IPS-11a (cell line): ENCODE data around the gene SYCE3.
A peak's percentile ranks its signal among the peaks of the same experiment; 100 is the strongest.

Experiments used
- H3K4me3 ChIP-seq: one replicate; pipeline ENCODE4 v1.5.1; 2013; ENCODE audit warnings: low read depth, low read length, control low read depth

SYCE3 gene

GRCh38 chr22:50576806-50577696 is 14.3 kb upstream of the SYCE3 start:
- H3K4me3 ChIP-seq: no peak overlapping the region

- no peak overlapping the region for H3K4me3 ChIP-seq
Measured at GRCh38 chr22:50576070-50576469, 13.4 kb upstream of the SYCE3 start.

- no peak overlapping the region for H3K4me3 ChIP-seq
Measured at GRCh38 chr22:50575426-50575941, 12.8 kb upstream of the SYCE3 start.

- H3K4me3 ChIP-seq: no peak overlapping the region
Measured at GRCh38 chr22:50574383-50574755, 11.7 kb upstream of the SYCE3 start.

DNA sequence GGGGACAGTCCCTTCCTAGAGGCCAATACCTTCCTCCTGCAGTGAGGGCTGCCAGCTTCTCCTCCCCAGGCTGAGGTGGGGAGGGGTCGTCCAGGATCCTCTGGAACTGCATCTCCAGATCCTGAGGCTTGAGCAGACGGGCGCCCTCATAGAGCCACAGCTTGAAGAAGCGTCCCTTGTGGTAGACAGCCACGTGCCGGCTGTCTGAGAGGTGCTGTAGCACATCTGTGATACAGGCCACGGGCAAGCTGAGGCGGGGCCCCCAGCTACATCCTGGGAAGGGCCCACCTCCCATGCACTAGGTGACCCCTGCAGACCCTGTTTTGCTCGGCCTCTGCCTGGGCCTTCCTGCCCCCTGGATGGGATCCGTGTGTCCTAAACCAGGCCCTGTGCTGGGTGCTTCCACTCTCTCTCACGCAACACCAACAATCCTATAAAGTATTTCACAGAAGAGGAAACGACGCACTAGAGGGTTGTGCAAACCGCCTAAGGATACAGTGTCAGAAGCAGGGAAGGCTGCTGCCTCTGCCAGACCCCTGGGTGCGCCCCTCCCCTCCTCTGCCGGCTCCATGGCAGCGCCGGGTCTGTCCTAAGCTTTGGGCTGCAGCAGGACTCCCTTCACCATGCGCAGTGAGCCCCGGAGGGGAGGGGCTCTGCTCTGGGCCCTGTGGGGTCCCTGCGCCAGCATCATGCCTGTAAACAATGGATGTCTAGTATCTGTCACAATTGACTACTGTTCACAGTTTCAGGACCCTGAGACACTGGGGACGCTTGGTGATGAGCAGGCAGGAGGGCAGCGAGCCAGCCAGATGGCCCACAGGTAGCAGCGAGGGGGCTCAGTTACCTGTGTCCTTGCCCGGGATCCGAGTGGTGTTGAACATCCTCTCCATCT is 11.0 kb upstream of the SYCE3 start:
- no peak overlapping the region for H3K4me3 ChIP-seq

DNA sequence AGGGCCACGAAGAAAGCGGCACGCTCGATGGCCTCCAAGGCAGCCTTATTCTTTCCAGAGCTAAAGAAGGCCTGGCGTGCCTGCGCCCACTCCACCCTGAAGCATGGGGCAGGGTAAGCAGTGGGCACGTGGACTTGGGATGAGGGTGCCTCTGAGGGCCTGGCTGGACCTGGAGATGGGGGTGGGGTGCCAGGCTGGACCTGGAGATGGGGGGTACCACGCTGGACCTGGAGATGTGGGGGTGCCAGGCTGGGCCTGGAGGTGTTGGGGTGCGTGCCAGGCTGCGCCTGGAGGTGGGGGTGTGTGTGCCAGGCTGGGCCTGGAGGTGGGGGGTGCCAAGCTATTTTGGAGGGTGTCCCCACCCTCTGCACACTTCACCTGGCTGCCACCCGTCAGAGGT is 10.2 kb upstream of the SYCE3 start:
- no peak overlapping the region for H3K4me3 ChIP-seq

DNA sequence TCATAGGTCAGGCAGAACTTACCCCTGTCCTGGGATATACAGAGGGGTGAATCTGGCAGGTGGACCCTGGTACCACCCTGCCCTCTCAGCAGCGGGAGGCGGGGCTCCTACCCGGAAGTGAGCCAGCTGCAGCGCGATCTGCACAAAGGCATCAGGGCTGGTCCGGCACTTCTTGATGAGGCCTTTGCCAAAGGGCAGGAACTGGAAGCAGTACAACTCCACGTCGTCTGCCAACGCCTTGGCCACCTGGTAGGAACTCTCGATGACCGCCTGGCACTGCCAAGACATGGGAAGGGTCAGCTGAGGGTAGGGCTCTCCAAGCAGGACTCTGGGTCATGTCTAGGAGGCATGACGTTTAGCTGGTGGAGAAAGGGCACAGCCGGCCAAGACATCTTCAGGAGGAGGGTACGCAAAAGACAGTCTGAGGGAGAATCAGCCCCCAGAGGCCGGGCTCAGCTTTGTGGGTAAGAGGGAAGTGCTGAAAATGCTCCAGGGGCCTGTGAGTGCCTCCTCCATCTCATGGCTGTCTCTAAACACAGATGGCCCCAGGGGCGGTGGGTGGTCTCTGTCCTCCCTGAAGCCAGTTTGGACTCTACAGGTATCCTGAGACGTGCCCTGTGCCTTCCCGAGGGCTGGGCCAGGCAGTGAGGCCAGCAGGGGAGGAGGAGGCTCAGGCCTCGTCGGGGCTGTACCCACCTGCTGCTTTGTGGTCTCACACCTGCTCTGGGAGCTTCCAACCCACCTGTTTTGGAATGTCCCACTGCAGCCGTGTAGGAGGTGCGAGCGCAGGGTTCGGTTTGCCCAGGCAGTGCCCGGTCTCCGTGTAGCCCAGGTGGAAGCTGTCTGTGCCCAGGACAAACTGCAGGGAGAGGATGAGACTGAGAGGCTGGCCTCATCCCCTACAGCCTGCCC is 8.8 kb upstream of the SYCE3 start:
- no peak overlapping the region for H3K4me3 ChIP-seq

DNA sequence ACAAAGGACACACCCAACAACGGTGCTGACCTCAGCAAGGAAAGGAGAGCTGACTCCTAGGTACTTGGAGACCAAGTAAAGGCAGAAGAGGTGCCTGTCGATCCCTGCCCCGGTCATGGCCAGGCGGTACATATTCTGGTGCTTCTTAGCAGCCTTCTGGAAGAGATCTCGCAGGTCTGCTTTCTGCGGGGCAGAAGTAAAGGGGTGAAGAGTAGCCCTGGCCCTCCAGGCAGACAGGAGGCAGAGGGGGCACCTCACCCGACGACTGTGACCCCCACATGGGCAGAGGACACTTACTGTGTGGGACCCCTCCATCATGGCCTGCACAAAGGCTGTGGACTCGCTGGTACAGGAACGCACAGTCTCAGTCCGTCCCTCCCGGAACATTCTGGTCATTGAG is 8.1 kb upstream of the SYCE3 start:
- no peak overlapping the region for H3K4me3 ChIP-seq

DNA sequence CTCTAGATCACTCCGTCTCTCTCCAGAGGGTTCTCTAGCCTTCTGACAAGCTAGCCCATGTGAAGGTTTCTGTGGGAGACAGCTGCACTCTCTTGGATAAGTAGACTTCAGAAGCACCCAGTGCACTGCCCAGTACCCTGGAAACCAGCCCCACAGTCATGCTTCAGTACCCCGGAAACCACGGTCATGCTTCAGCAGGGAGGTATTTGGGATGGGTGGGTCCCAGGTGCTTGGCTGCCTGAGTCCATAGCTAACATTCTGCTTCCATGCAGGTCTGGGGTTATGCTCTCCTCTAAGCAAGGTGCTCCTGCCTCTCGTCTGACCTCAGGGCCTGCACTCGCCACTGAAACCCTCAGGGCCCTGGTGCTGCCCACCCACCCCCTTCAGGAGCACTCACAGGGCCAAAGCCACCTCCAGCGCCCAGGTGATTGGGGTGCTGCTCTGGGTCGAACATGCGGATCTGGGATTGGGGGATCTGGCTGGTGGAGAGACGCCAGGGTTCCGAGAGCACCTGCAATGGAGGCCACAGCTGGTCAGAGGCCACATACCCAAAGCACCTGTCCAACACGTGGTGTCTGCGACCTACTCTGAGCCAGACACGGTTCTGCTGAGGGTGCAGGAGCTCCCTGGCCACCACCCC is 7.3 kb upstream of the SYCE3 start:
- no peak overlapping the region for H3K4me3 ChIP-seq

- H3K4me3 ChIP-seq: no peak overlapping the region
Measured at GRCh38 chr22:50569041-50569459, 6.3 kb upstream of the SYCE3 start.

DNA sequence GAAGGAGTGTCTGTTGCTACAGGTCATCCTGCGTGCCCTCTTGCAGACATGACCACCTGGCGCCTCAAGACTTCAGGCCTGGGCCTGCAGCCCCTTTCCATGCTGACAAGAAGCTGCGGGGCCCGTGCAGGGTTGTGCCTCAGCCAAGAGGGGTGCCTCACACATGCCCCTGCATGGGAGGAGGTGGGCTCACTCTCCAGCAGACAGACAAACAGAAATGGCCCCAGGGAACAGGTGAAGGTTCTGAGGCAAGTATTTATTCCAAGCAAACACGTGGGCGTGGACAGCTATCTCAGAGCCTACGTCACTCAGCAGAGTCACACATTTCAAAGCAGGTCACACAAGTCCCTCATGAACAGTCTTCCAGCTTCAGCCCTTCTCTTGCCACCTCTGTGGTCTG is 5.9 kb upstream of the SYCE3 start:
- H3K4me3 ChIP-seq: no peak overlapping the region

GRCh38 chr22:50567721-50568252 is 5.1 kb upstream of the SYCE3 start:
- H3K4me3 ChIP-seq: no peak overlapping the region

DNA sequence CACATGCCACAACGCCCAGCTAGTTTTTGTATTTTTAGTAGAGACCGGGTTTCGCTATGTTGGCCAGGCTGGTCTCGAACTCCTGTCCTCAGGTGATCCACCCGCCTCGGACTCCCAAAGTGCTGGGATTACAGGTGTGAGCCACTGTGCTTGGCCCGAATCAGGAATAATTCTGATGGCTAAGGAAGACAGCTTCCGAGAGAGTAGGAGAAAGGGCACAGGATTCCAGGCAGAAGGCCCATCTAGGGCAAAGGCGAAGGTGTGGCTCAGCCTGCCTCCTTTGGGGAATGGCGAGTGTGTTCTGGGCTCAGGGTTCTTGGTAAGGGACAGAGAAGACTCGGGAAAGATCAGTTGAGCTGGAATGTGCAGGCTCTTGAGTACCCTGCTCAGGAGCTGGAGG is 1.6 kb upstream of the SYCE3 start:
- no peak overlapping the region for H3K4me3 ChIP-seq

- H3K4me3 ChIP-seq: peak overlapping the region; percentile 65
Measured at GRCh38 chr22:50563413-50564160, 868 bp upstream of the SYCE3 start.

DNA sequence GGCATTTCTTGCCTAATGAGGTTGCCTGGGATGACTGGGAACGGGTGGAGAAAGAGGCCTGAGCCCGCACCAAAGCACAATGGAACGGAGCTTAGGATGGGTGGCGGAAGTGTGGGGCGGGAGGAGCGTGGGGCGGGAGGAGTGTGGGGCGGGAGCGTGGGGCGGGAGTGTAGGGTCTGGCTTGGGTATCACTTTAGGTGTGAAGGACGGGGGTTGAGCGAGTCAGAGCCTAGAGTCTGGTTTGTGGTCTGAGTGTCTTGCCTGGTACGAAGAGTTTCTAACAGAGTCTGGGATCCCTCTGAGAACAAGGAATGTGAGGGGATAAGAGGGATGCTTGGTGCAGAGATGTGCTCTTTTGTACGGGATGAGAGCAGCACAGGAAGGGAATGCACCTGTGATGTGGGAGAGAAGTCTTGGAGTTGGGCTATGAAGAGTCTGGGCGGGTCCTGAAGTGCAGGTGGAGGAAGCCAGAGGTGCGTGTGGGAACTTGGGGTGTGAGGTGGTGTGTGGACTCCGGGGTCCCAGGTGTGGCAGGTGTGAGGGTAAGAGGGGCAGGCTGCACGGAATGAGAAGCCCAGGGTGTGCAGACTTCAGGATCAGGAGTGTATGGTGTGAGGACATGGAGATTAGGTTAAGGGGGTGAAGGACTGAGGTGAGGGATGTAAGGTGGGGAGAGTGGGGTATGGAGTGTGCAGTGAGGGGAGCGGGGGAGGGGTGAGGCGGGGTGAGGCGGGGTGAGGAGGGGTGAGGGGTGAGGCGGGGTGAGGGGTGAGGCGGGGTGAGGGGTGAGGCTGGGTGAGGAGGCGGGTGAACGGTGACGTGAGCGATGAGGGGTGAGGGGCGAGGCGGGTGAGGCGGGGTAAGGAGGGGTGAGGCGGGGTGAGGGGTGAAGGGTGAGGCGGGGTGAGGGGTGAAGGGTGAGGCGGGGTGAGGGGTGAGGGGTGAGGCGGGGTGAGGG is 1.0 kb downstream of the SYCE3 start:
- no peak overlapping the region for H3K4me3 ChIP-seq

DNA sequence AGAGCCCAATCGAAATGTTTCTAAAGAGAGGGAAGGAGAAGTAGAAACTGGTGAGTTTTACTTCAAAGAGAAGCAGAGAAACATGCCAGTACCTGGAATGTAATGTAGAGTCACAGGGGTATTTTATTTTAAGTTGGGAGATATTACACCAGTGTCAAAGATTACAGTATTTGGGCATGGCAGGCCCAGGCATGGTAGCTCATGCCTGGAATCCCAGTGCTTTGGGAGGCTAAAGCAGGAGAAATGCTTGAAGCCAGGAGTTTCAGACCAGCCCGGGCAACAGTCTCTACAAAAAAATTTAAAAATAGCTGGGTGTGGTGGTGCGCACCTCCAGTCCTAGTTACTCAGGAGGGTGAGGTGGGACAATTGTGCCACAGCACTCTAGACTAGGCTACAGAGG is 2.7 kb downstream of the SYCE3 start:
- H3K4me3 ChIP-seq: no peak overlapping the region

DNA sequence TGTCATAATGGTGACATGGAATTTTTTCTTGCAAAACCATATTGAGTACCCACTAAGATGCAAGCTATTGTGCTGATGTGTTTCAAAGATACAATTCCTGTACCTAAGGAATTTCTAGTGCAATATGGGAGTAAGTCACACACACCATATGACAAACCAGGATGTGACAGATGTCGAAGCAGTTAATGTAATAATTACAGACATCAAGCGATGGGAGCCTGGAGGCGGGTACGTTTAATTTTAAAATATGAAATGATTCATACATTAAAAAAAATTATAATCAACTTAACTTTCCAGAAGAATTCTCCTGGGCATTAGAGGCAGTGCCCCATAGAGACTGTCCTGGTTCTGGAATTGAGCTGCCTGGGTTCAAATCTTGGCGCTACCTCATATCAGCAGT is 6.0 kb downstream of the SYCE3 start:
- H3K4me3 ChIP-seq: no peak overlapping the region

- no peak overlapping the region for H3K4me3 ChIP-seq
Measured at GRCh38 chr22:50553310-50553709, 9.4 kb downstream of the SYCE3 start.
